Right lobe of liver (tissue), 6 donors: ENCODE measurements around the gene ZNF444. TPM values are rescaled to one million over a fixed set of nuclear protein-coding genes. Genes with fewer than 3 reads are reported as not detected.
"Not testable (repeated sequence)": the region's sequence is repeated elsewhere in the genome, so short reads cannot be mapped to it uniquely, and the experiment has no call there.

Experiments used
- ATAC-seq, 4 donors: fragments of 200-7000 bp; cut with Tn5 transposase; one replicate each; pipeline ENCODE4 v1.9.1; 2020; ENCODE audit warnings: mild to moderate bottlenecking in 4 of 4, moderate library complexity in 4 of 4
- DNase-seq, 3 donors: peaks; one replicate each; pipeline ENCODE4 v3.0.0-alpha.2; 2020
- H3K27ac ChIP-seq, 3 donors: fragments of 200-600 bp; one replicate each; pipeline ENCODE4 v1.8.0; 2022
- H3K27me3 ChIP-seq, 2 donors: fragments of 200-600 bp; one replicate each; pipeline ENCODE4 v1.8.0; 2022
- H3K36me3 ChIP-seq, 4 donors: fragments of 200-600 bp; sonication (generic) in 1 of 4; one replicate each; pipeline versions ENCODE4 v1.5.1 to v1.8.0; 2017 to 2022; ENCODE audit warnings: control low read depth in 1 of 4
- H3K4me1 ChIP-seq, 4 donors: fragments of 200-600 bp; sonication (generic) in 1 of 4; one replicate each; pipeline versions ENCODE4 v1.5.1 to v1.8.0; 2017 to 2022; ENCODE audit warnings: control low read depth in 1 of 4
- H3K4me3 ChIP-seq, 3 donors: fragments of 200-600 bp; one replicate each; pipeline ENCODE4 v1.8.0; 2022
- H3K9me3 ChIP-seq, 4 donors: fragments of 200-600 bp; sonication (generic) in 1 of 4; one replicate each; pipeline versions ENCODE4 v1.5.1 to v1.8.0; 2017 to 2022; ENCODE audit warnings: control low read depth in 1 of 4
- CTCF ChIP-seq, 4 donors: fragments of 200-600 bp in 3 of 4; fragments of 450-650 bp in 1 of 4; IDR thresholded peaks; one replicate each; pipeline versions ENCODE4 v1.5.1 to v1.8.0; 2016 to 2022; ENCODE audit warnings: antibody characterized with exemption in 4 of 4, mild to moderate bottlenecking in 2 of 4
- POLR2A ChIP-seq: fragments of 450-650 bp; IDR thresholded peaks from one replicate; pipeline ENCODE4 v1.6.1; 2017; ENCODE audit warnings: antibody characterized with exemption, mild to moderate bottlenecking
- WGBS: methylation state at CpG from one replicate; pipeline ENCODE4 v1.1.6; 2018; ENCODE audit warnings: low coverage, low lambda C conversion rate; ENCODE audit not compliant: insufficient coverage; ENCODE audit errors: missing lambda C conversion rate; 5-methylcytosine and 5-hydroxymethylcytosine counted together
- intact Hi-C, 2 donors: fragments of 100-400 bp; cut with DNase I; formaldehyde crosslinking; loops; one replicate each; pipeline versions ENCODE4 v1.11.2 to v1.14.1; 2022
- small RNA-seq, 2 experiments: library from RNA; depleted of rRNA; stranded (forward); fragments of <200 nt; gene quantifications; one replicate each; pipeline ENCODE3, GENCODE V24; 2016
- total RNA-seq, 6 experiments: library from RNA; depleted of rRNA in 2 of 6; stranded (reverse); fragments of >200 nt in 2 of 6; fragmentation: NEBNext Ultra II Directional in 3 of 6; extraction: Animal tissue kit (Norgen Biotek cat#: 25700) in 3 of 6; gene quantifications; one replicate each; pipeline versions ENCODE4 v1.1.0 to v1.2.4, GENCODE V29; 2016 to 2023
- donor health status: DM: no; HTN: yes; CAD: no.
- donor health status: DM: no; HTN: no; CAD: no.
- donor health status: DM: no; HTN: no; CAD: no.
- donor health status: DM: no; HTN: yes; CAD: no.
- donor health status: DM: no; HTN: yes; CAD: no.

Gene ZNF444
- total RNA-seq, 6 experiments from 2014 or later = 23.2 to 38.4 (median 30.8) TPM

DNA sequence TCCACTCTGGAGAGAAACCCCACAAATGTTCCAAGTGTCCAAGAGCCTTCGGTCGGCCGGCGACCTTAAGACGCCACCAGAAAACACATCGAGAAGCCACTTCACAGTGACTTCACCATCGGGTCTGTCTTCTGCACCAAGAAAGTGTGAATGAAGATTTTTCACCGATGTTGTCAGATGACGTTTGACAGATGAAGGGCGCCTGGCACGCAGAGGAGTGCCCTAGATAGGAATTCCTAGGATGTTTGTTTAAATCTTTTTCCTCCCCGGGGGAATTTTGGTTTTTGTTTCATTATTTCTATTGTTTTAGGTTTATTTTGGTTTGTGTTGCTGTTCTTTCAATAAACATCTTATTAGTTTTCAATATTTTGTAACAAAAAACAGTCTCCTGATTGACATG lies 68.0 kb downstream of the ZNF444 start:
- Histone ChIP-seq H3K27me3 (no peaks in the 10 kb centered on the region), H3K4me3 (no peak overlapping the region), H3K36me3 (no peaks in the 10 kb centered on the region), H3K27ac (no peak overlapping the region), H3K4me1 (no peaks in the 10 kb centered on the region), H3K9me3 (no peaks in the 10 kb centered on the region)
- WGBS = 83% methylated on average over 8 of the region's 12 CpGs
- intact Hi-C loops = no loop called here
- ATAC-seq = no peak
- DNase-seq = no peak
- TF ChIP-seq CTCF (IDR thresholded peaks at IDR 0.05) (no peak), POLR2A (no peak)

GRCh38 chr19:56210036-56210435 lies 68.9 kb downstream of the ZNF444 start:
- H3K27me3 ChIP-seq, H3K36me3 ChIP-seq, DNase-seq, H3K9me3 ChIP-seq, H3K27ac ChIP-seq, intact Hi-C loops, H3K4me3 ChIP-seq, H3K4me1 ChIP-seq: not testable (repeated sequence)
- WGBS = 79% methylated on average over 7 of the region's 9 CpGs
- peak in 1 of 4 donors; percentile 25 for ATAC-seq

Small RNA genes within 50 kb of the gene (small RNA-seq; reads per million reads assigned to genes)
- gene AC024580.2 = 0 reads per million in 2 experiments
- gene RF00019 = 0 reads per million in 2 experiments

Other genes with a start within 250 kb of the ZNF444 start
- not detected for gene NLRP13, start 209.0 kb upstream of the ZNF444 start, total RNA-seq
- not detected for gene NLRP8, start 193.5 kb upstream of the ZNF444 start, total RNA-seq
- not detected for gene NLRP5, start 154.5 kb upstream of the ZNF444 start, total RNA-seq
- 10 to 100 TPM; 15.8 to 26.0 (median 22.5) TPM for gene ZNF787, start 20.0 kb upstream of the ZNF444 start, total RNA-seq
- under 1 TPM in 2 of 6 experiments, not detected in 4; 0.42 to 0.46 TPM for gene GALP, start 34.7 kb downstream of the ZNF444 start, total RNA-seq
- not detected for gene ZSCAN5B, start 56.5 kb downstream of the ZNF444 start, total RNA-seq
- not detected for gene ZSCAN5C, start 61.0 kb downstream of the ZNF444 start, total RNA-seq
- gene EDDM13, start 131.5 kb downstream of the ZNF444 start, total RNA-seq = not detected
- 1 to 10 TPM; 2.3 to 7.9 (median 3.7) TPM for gene ZSCAN5A, start 173.6 kb downstream of the ZNF444 start, total RNA-seq